T47D (cell line): ENCODE data around the gene TTC19.
"Not testable (repeated sequence)": the region's sequence is repeated elsewhere in the genome, so short reads cannot be mapped to it uniquely, and the experiment has no call there.

ENCODE experiments used
- DNase-seq, 2 experiments: peaks; one replicate each; pipeline versions ENCODE4 v3.0.0 to v3.0.0-alpha.2; 2011 to 2012; ENCODE audit warnings: low read depth in 1 of 2, low spot score in 1 of 2
- JUND ChIP-seq: IDR thresholded peaks from 2 replicates; pipeline ENCODE4 v1.6.1; 2012; ENCODE audit warnings: low read depth
- in situ Hi-C: cut with HindIII; loops from 2 replicates; pipeline ENCODE4 v1.10.0; 2016; ENCODE audit warnings: low sequenced_read_pairs, low pct_unique_long_range_greater_than_20kb

TTC19 gene

GRCh38 chr17:16023881-16024280 lies 24.3 kb downstream of the TTC19 start:
- DNase-seq, result no peak
- no peak for TF ChIP-seq JUND
- in situ Hi-C loops, result no loop called here

GRCh38 chr17:16025202-16025601 lies 25.6 kb downstream of the TTC19 start:
- TF ChIP-seq JUND, result no peak
- in situ Hi-C loops, result no loop called here
- DNase-seq, result no peak

GRCh38 chr17:16026895-16027294 lies 27.3 kb downstream of the TTC19 start:
- no peak for DNase-seq
- no peak for TF ChIP-seq JUND
- in situ Hi-C loops, result no loop called here

- no peak for TF ChIP-seq JUND
- in situ Hi-C loops, result no loop called here
- no peak for DNase-seq
Observed at GRCh38 chr17:16027708-16028584, 28.3 kb downstream of the TTC19 start.

- DNase-seq, result no peak
- no peak for TF ChIP-seq JUND
- in situ Hi-C loops, result no loop called here
Observed at GRCh38 chr17:16033729-16034349, 34.2 kb downstream of the TTC19 start.

GRCh38 chr17:16036261-16036660 lies 36.6 kb downstream of the TTC19 start:
- in situ Hi-C loops, result no loop called here
- no peak for DNase-seq
- no peak for TF ChIP-seq JUND

GRCh38 chr17:16037636-16038035 lies 38.0 kb downstream of the TTC19 start:
- TF ChIP-seq JUND, result no peak
- in situ Hi-C loops, result no loop called here
- no peak for DNase-seq

- no peak for TF ChIP-seq JUND
- in situ Hi-C loops, result no loop called here
- no peak for DNase-seq
Observed at GRCh38 chr17:16040710-16041251, 41.2 kb downstream of the TTC19 start.

- in situ Hi-C loops, result no loop called here
Observed at GRCh38 chr17:16044487-16044886, 44.9 kb downstream of the TTC19 start.

GRCh38 chr17:16046966-16047365 lies 47.3 kb downstream of the TTC19 start:
- TF ChIP-seq JUND, result no peak
- in situ Hi-C loops, result no loop called here

More at GRCh38 chr17:16044487-16044886, 44.9 kb downstream of the TTC19 start:
- no peak for TF ChIP-seq JUND
- no peak for DNase-seq

GRCh38 chr17:16048811-16049449 lies 49.3 kb downstream of the TTC19 start:
- no peak for TF ChIP-seq JUND
- DNase-seq, result no peak
- in situ Hi-C loops, result no loop called here

More at GRCh38 chr17:16046966-16047365, 47.3 kb downstream of the TTC19 start:
- DNase-seq, result no peak

- TF ChIP-seq JUND, result no peak
- in situ Hi-C loops, result no loop called here
- DNase-seq, result no peak
Observed at GRCh38 chr17:16050844-16051243, 51.2 kb downstream of the TTC19 start.

- in situ Hi-C loops, result no loop called here
- no peak for TF ChIP-seq JUND
- no peak for DNase-seq
Observed at GRCh38 chr17:16052486-16052885, 52.9 kb downstream of the TTC19 start.

- DNase-seq, in situ Hi-C loops: not testable (repeated sequence)
Observed at GRCh38 chr17:16055139-16055538, 55.5 kb downstream of the TTC19 start.
